Mammary epithelial cell (primary cell): Measurements from ENCODE around the gene FUT6.

Source experiments
- CTCF ChIP-seq, 2 donors: IDR thresholded peaks in 1 of 2; conservative IDR thresholded peaks in 1 of 2; 2 replicates each; pipeline ENCODE4 v1.5.1; 2011 to 2012; ENCODE audit warnings: inconsistent platforms in 2 of 2, low read length in 2 of 2, mild to moderate bottlenecking in 2 of 2, control low read depth in 1 of 2, low read depth in 1 of 2; ENCODE audit not compliant: insufficient read depth in 1 of 2; ENCODE audit errors: extremely low read depth in 1 of 2
- EZH2 ChIP-seq: IDR thresholded peaks from 2 replicates; pipeline ENCODE4 v1.6.1; 2012; ENCODE audit warnings: low read length, inconsistent platforms, borderline replicate concordance

GRCh38 chr19:5789351-5789761, 50.1 kb downstream of the FUT6 start:
- TF ChIP-seq CTCF (conservative IDR thresholded peaks at IDR 0.05 in 1 of 2, IDR thresholded peaks at IDR 0.05 in 1 of 2; ENCODE audit: extremely low read depth in 1 of 2, insufficient read depth in 1 of 2, low read depth in 1 of 2, low read length in 2 of 2) (no peak), EZH2 (no peak)
